BLaER1 treated with 17β-estradiol and CSF1 and Interleukin-3, amounts not matched to agents 10 nM and 100 nM (cell line): ENCODE results near the gene MARK2.
"Not testable (repeated sequence)": the region's sequence is repeated elsewhere in the genome, so short reads cannot be mapped to it uniquely, and the experiment has no call there.

Experiments
- H3K27ac ChIP-seq, 11 experiments: shearing (Covaris generic); formaldehyde crosslinking; 2 replicates each; pipeline ENCODE4 v1.8.1; 2022
- H3K27me3 ChIP-seq, 11 experiments: shearing (Covaris generic); formaldehyde crosslinking; 2 replicates each; pipeline ENCODE4 v1.8.1; 2022
- H3K36me3 ChIP-seq, 11 experiments: shearing (Covaris generic); formaldehyde crosslinking; 2 replicates each; pipeline ENCODE4 v1.8.1; 2022
- H3K4me1 ChIP-seq, 10 experiments: shearing (Covaris generic); formaldehyde crosslinking; 2 replicates each; pipeline ENCODE4 v1.8.1; 2022
- H3K4me2 ChIP-seq, 11 experiments: shearing (Covaris generic); formaldehyde crosslinking; 2 replicates each; pipeline ENCODE4 v1.8.1; 2022
- H3K4me3 ChIP-seq, 10 experiments: shearing (Covaris generic); formaldehyde crosslinking; 2 replicates each; pipeline ENCODE4 v1.8.1; 2022
- H3K9ac ChIP-seq, 11 experiments: shearing (Covaris generic); formaldehyde crosslinking; 2 replicates each; pipeline ENCODE4 v1.8.1; 2022
- H3K9me3 ChIP-seq, 11 experiments: shearing (Covaris generic); formaldehyde crosslinking; replicated peaks in 1 of 11; 2 replicates each; pipeline ENCODE4 v1.8.1; 2022
- H4K20me1 ChIP-seq, 11 experiments: shearing (Covaris generic); formaldehyde crosslinking; 2 replicates each; pipeline ENCODE4 v1.8.1; 2022
- Cebpa-rat ChIP-seq, 11 experiments: shearing (Covaris generic); IDR thresholded peaks; 2 replicates each; pipeline ENCODE4 v1.8.1; 2022

Gene MARK2

GRCh38 chr11:63853476-63853875 is 14.6 kb downstream of the MARK2 start:
- Histone ChIP-seq H3K27me3 (no peaks in the 10 kb centered on the region), H3K9me3 (no peaks in the 10 kb centered on the region), H3K4me3 (no peak overlapping the region), H3K27ac (0 out of 22 replicates have a peak overlapping the region, but pooled peaks of 1 of the 11 experiments have one; percentile 14), H3K4me2 (peak overlapping the region in 3 of 11 experiments; percentile 41 to 82 (median 81); a peak in 6 of 22 replicates), H3K4me1 (peaks cover 23 to 96% (median 35%) of the 10 kb centered on the region in 10 experiments), H4K20me1 (peaks cover 56 to 99% (median 86%) of the 10 kb centered on the region in 11 experiments; a peak in 20 of 22 replicates), H3K36me3 (peaks cover 20 to 57% (median 38%) of the 10 kb centered on the region in 11 experiments; a peak in 20 of 22 replicates), H3K9ac (no peak overlapping the region)
- TF ChIP-seq Cebpa-rat (IDR thresholded peaks at IDR 0.05), result no peak

DNA sequence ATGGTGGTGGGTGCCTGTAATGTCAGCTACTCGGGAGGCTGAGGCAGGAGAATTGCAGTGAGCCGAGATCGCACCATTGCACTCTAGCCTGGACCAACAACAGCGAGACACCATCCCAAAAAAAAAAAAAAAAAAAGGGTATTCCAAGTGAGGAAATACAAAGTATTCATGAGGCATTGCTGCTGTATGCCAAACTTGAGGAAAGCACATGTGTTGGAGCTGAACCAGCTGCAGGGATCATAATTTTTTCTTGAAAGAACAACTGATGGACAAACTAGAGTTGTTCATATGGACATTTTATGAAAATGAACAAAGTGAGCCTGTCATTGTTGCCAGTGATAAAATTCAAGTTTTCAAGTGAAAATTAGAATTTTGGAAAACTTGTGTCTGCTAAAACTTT is 15.8 kb downstream of the MARK2 start:
- Histone ChIP-seq H3K9ac (no peak overlapping the region), H3K4me1 (peaks cover 23 to 99% (median 42%) of the 10 kb centered on the region in 10 experiments), H3K4me2 (0 out of 22 replicates have a peak overlapping the region, but pooled peaks of 1 of the 11 experiments have one; percentile 81), H3K27ac (no peak overlapping the region), H3K4me3 (no peak overlapping the region), H3K9me3 (no peaks in the 10 kb centered on the region), H3K27me3 (no peaks in the 10 kb centered on the region), H3K36me3 (peaks cover 21 to 58% (median 36%) of the 10 kb centered on the region in 11 experiments; a peak in 20 of 22 replicates), H4K20me1 (peaks cover 54 to 100% (median 86%) of the 10 kb centered on the region in 11 experiments; a peak in 19 of 22 replicates)
- TF ChIP-seq Cebpa-rat (IDR thresholded peaks at IDR 0.05), result no peak

GRCh38 chr11:63855975-63856374 is 17.1 kb downstream of the MARK2 start:
- H3K4me3 ChIP-seq, result no peak overlapping the region
- no peak overlapping the region for H3K9ac ChIP-seq
- H3K4me2 ChIP-seq, result peak overlapping the region in 3 of 11 experiments; percentile 11 to 47 (median 45); a peak in 3 of 22 replicates
- H3K9me3 ChIP-seq, result no peaks in the 10 kb centered on the region
- peaks cover 44 to 100% (median 75%) of the 10 kb centered on the region in 11 experiments; a peak in 18 of 22 replicates for H4K20me1 ChIP-seq
- no peak for TF ChIP-seq Cebpa-rat (IDR thresholded peaks at IDR 0.05)
- no peaks in the 10 kb centered on the region for H3K27me3 ChIP-seq
- H3K27ac ChIP-seq, result no peak overlapping the region
- H3K36me3 ChIP-seq, result peaks cover 18 to 58% (median 38%) of the 10 kb centered on the region in 11 experiments; a peak in 20 of 22 replicates
- H3K4me1 ChIP-seq, result peaks cover 19 to 97% (median 36%) of the 10 kb centered on the region in 10 experiments

DNA sequence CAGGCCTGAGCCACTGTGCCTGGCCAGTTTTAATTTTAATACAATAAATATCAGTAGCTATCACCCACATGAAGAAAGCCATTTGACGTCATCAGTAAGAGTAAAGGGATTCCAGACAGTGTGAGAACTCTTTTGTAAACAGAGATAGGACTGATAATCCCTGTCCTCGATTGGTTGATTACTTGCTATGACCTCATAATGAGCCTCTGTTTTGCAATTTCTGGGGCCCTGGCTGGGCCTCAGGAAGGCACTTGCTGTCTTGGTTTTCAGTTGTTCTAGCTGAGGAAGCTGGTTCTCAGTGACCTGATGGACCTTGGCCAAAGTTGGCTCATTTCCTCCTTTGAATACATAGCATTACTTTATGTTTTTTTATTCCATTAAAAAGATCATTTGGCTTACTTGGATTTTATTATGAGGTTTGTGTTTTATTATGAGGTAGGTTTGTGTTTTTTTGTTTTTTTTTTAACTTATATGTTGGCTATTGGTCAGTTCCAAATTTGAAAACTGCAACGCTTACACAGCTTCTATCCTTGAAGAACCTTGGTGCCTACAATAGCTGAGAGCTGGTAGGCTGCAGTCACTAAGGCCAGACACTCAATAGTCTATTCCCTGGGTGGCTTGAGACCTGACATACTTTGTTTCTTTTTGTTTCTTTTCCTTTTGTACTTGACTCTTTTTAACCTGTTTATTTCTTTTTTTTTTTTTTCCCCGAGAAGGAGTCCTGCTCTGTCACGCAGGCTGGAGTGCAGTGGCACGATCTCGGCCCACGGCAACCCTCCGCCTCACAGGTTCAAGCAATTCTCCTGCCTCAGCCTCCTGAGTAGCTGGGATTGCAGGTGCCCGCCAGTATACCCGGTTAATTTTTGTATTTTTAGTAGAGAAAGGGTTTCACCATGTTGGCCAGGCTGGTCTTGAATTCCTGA is 20.0 kb downstream of the MARK2 start:
- peaks cover 31 to 67% (median 53%) of the 10 kb centered on the region in 11 experiments for H3K36me3 ChIP-seq
- peak overlapping the region in 1 of 11 experiments; percentile 25; a peak in 1 of 22 replicates for H3K9ac ChIP-seq
- H4K20me1 ChIP-seq, result peaks cover 26 to 99% (median 51%) of the 10 kb centered on the region in 11 experiments; a peak in 17 of 22 replicates
- H3K27ac ChIP-seq, result peak overlapping the region in 5 of 11 experiments; percentile 17 to 61 (median 34); a peak in 7 of 22 replicates
- no peak for TF ChIP-seq Cebpa-rat (IDR thresholded peaks at IDR 0.05)
- H3K9me3 ChIP-seq, result no peaks in the 10 kb centered on the region
- peaks cover 19 to 94% (median 44%) of the 10 kb centered on the region in 10 experiments for H3K4me1 ChIP-seq
- no peaks in the 10 kb centered on the region for H3K27me3 ChIP-seq
- H3K4me2 ChIP-seq, result peak overlapping the region in 7 of 11 experiments; percentile 14 to 76 (median 38); a peak in 12 of 22 replicates
- H3K4me3 ChIP-seq, result no peak overlapping the region

DNA sequence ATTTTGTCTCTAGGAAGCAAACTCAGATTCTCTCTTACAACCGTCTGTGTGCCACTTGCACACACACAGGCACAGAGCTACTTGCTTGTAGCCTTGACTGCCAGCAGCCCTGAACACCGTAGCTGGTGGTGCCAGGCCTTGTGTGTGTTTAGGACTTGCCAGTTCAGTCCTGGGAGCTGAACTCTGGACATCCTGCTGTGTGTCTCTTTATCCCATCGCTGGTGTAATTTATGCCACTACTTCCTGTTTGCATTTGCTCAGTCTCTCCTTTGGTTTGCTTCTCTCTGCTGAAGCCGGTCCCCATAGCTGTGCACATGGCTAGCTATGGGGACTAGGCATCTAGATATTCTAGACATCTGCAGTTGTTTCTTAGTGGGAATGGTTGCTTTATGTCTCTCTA is 24.0 kb downstream of the MARK2 start:
- Histone ChIP-seq H3K9ac (peak overlapping the region in 9 of 11 experiments; percentile 7 to 57 (median 44); a peak in 16 of 22 replicates), H3K27me3 (no peaks in the 10 kb centered on the region), H3K36me3 (peaks cover 26 to 73% (median 53%) of the 10 kb centered on the region in 11 experiments), H3K27ac (peak overlapping the region in 10 of 11 experiments; percentile 10 to 71 (median 57); a peak in 19 of 22 replicates), H4K20me1 (peaks cover 6 to 99% (median 54%) of the 10 kb centered on the region in 11 experiments; a peak in 18 of 22 replicates), H3K4me3 (no peak overlapping the region), H3K9me3 (no peaks in the 10 kb centered on the region), H3K4me1 (peaks cover 42 to 93% (median 74%) of the 10 kb centered on the region in 10 experiments), H3K4me2 (peak overlapping the region; percentile 21 to 80 (median 65))
- TF ChIP-seq Cebpa-rat (IDR thresholded peaks at IDR 0.05), result no peak

DNA sequence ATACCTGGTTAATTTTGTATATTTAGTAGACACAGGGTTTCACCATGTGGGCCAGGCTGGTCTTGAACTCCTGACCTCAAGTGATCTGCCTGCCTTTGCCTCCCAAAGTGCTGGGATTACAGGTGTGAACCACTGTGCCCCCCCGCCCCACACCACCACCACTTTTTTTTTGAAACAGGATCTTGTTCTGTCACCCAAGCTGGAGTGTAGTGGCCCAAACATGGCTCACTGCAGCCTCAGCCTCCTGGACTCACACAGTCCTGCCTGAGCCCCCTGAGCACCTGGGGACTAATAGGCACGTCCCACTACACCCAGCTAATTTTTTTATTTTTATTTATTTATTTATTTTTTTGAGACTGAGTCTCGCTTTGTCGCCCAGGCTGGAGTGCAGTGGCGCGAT is 24.7 kb downstream of the MARK2 start:
- H3K9me3 ChIP-seq, H3K9ac ChIP-seq, H3K27me3 ChIP-seq, H3K4me3 ChIP-seq: not testable (repeated sequence)
- Histone ChIP-seq H3K27ac (peak overlapping the region in 6 of 11 experiments; percentile 14 to 50 (median 32); a peak in 7 of 22 replicates), H4K20me1 (peaks cover 0 to 99% (median 54%) of the 10 kb centered on the region in 11 experiments; a peak in 17 of 22 replicates), H3K4me2 (peak overlapping the region in 7 of 11 experiments; percentile 17 to 66 (median 37); a peak in 7 of 22 replicates), H3K4me1 (peaks cover 49 to 93% (median 74%) of the 10 kb centered on the region in 10 experiments), H3K36me3 (peaks cover 28 to 69% (median 53%) of the 10 kb centered on the region in 11 experiments)

GRCh38 chr11:63866211-63866610 is 27.3 kb downstream of the MARK2 start:
- Histone ChIP-seq H3K4me2 (peak overlapping the region; percentile 80 to 99 (median 91)), H3K4me3 (peak overlapping the region in 2 of 10 experiments; percentile 18 to 48; a peak in 2 of 20 replicates), H3K4me1 (peaks cover 75 to 99% (median 92%) of the 10 kb centered on the region in 10 experiments), H3K27me3 (no peaks in the 10 kb centered on the region), H4K20me1 (peaks cover 14 to 99% (median 67%) of the 10 kb centered on the region in 11 experiments; a peak in 21 of 22 replicates), H3K9me3 (no peaks in the 10 kb centered on the region), H3K27ac (peak overlapping the region in 9 of 11 experiments; percentile 57 to 83 (median 76); a peak in 18 of 22 replicates), H3K36me3 (peaks cover 14 to 46% (median 35%) of the 10 kb centered on the region in 11 experiments; a peak in 21 of 22 replicates), H3K9ac (peak overlapping the region in 10 of 11 experiments; percentile 27 to 74 (median 53); a peak in 17 of 22 replicates)
- TF ChIP-seq Cebpa-rat (IDR thresholded peaks at IDR 0.05), result peak in 4 of 11 experiments; percentile 40 to 73 (median 53); a peak in 5 of 22 replicates

GRCh38 chr11:63867511-63867910 is 28.6 kb downstream of the MARK2 start:
- TF ChIP-seq Cebpa-rat (IDR thresholded peaks at IDR 0.05), result no peak
- Histone ChIP-seq H3K27ac (peak overlapping the region in 9 of 11 experiments; percentile 57 to 83 (median 76); a peak in 18 of 22 replicates), H3K9me3 (no peaks in the 10 kb centered on the region), H3K27me3 (no peaks in the 10 kb centered on the region), H3K4me1 (peaks cover 84 to 99% (median 93%) of the 10 kb centered on the region in 10 experiments), H3K9ac (peak overlapping the region in 7 of 11 experiments; percentile 60 to 74 (median 61); a peak in 10 of 22 replicates), H4K20me1 (peaks cover 19 to 97% (median 74%) of the 10 kb centered on the region in 11 experiments; a peak in 21 of 22 replicates), H3K4me2 (peak overlapping the region; percentile 80 to 99 (median 91); a peak in 21 of 22 replicates), H3K36me3 (peaks cover 4 to 33% (median 22%) of the 10 kb centered on the region in 11 experiments; a peak in 16 of 22 replicates), H3K4me3 (no peak overlapping the region)
